Measurements from ENCODE around the gene PDE4B.

PDE4B gene

DNA sequence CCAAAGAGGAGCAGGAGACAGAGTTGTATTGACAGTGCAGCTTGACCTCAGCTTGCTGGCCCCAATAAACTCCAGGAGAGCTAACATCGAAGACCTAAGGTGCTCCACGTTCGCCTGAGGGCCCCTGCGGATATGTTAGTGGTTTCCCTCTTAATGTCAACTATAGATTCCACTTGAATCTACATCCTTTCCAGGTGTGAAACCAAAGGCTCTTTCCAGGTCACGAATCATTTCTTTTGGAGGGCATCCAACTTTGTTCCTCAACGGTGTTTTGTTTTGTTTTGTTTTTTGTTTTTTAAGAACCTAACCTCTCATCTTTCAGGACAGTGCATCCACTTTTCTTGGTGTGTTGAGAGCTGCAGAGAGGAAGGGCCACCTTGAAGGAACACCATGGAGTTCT lies 473.7 kb downstream of the PDE4B start:
- DNase-seq (no peak), ATAC-seq (replicated peaks) (no peak)
- H3K27me3 Mint-ChIP-seq: no peaks in the 10 kb centered on the region
- no peaks in the 10 kb centered on the region for H3K36me3 Mint-ChIP-seq
- no peak overlapping the region for H3K4me3 Mint-ChIP-seq
- peaks cover 18 to 43% of the 10 kb centered on the region in 2 donors for H3K4me1 Mint-ChIP-seq
- H3K9me3 Mint-ChIP-seq: peaks cover 0 to 2% of the 10 kb centered on the region in 2 donors
- no peak overlapping the region for H3K27ac Mint-ChIP-seq

DNA sequence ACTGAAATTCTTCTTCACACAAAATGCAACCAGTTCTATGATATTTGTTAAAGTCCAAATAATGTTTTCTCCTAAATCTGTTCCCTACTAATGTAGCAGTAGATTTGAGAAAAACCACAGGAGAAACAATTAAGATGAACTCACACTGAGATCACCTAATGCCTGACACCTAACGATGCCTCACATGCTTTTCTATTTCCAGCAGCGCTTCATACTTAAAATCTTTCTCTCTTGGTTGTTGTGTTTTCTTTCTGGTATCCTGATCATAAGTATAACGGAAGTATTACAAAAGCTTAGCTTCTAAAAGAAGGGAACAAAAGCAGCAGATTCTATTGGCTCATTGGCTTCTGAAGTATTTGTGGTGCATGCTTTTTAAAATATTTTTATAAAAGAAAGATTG lies 474.1 kb downstream of the PDE4B start:
- no peaks in the 10 kb centered on the region for H3K36me3 Mint-ChIP-seq
- H3K9me3 Mint-ChIP-seq: peaks cover 0 to 2% of the 10 kb centered on the region in 2 donors
- no peaks in the 10 kb centered on the region for H3K27me3 Mint-ChIP-seq
- no peak for DNase-seq
- peaks cover 22 to 47% of the 10 kb centered on the region in 2 donors for H3K4me1 Mint-ChIP-seq
- no peak for ATAC-seq (replicated peaks)
- no peak overlapping the region for H3K4me3 Mint-ChIP-seq
- H3K27ac Mint-ChIP-seq: no peak overlapping the region

DNA sequence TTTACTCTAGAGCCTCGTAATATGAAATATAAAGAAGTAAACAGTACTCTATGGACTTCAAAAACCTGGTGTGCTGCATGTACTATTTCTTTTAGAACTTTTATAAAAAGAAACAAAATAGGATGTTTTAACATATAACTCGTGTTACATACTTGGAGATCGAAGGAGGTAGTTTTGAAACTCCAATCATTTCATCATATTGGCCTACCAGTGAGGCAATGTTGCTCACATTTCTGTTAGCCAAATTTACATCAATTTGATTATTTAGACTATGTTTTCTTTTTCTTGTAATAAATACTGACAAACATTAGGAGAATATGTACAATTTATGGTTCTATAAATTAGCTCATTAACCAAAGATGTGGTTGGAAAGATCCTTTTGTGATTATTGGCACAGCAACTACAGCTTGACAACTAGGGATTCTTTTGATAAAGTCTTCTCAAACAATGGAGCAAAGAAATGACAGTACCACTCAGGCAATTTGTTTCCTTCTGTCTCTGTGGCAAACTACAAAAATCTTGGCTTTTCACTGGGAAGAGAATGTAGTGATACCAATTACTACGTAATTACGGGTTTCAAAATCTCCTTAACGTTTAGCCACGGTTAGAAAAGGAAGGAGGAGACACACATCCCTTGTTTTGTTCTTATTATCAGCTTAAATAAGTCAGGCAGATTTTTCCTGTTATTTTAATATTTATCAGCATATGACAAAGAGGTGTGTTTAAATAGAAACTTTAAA lies 474.7 kb downstream of the PDE4B start:
- Mint-ChIP-seq H3K36me3 (no peaks in the 10 kb centered on the region), H3K27ac (no peak overlapping the region), H3K4me1 (peaks cover 28 to 53% of the 10 kb centered on the region in 2 donors), H3K4me3 (no peak overlapping the region), H3K9me3 (peaks cover 0 to 2% of the 10 kb centered on the region in 2 donors), H3K27me3 (no peaks in the 10 kb centered on the region)
- ATAC-seq (replicated peaks): no peak
- no peak for DNase-seq

DNA sequence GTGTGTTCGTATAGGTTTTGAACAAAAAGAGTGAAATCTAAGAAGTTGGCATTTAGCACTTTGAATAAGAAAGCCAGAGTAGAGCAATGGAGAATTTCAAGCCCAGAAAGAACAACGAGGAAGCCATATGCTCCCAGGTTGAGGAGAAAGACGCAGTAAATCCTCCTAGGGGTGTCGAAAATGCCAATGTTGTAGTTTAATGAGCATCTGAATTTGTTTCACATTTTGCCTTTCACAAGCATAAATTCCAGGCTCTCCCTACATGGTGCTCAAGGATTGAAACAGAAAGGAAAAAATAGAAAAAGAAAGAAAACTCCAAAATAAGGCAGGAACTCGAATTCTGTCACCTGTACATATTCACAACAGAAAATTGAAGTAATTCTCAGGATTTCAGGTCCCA lies 476.5 kb downstream of the PDE4B start:
- H3K4me1 Mint-ChIP-seq: peaks cover 22 to 50% of the 10 kb centered on the region in 2 donors
- no peak overlapping the region for H3K27ac Mint-ChIP-seq
- H3K9me3 Mint-ChIP-seq: no peaks in the 10 kb centered on the region
- no peak for DNase-seq
- no peaks in the 10 kb centered on the region for H3K27me3 Mint-ChIP-seq
- no peak overlapping the region for H3K4me3 Mint-ChIP-seq
- ATAC-seq (replicated peaks): no peak
- H3K36me3 Mint-ChIP-seq: no peaks in the 10 kb centered on the region

DNA sequence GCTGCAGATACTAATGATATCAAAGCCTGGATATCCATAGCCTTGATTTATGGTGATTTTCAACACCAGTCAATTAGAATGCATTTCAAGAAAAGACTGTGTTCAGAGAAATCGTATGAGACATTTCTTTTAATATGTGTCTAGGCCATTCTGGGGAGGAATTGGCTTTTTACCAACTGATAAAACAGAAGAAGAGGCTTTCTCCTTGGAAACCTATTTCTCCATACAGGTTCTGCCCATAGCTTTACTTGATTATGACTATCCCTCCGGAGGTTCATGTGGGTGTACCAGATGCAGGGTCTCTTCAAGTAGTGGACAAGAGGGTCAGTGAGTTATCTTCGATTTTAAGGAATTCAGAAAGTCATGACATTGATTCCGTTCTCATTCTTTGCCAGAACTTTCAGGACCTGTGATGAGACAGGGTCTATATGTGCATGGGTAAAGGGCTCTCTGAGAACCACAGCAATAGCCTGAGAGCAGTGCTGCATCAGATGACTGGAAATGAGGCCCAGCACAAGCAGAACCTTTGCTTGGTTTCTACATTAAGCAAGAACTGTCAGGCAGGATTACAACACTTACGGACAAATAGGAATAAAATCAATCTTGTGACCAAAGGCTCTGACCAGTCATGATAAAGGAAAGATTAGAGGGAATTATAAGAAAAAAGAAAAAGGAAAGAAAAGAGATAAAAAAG lies 477.6 kb downstream of the PDE4B start:
- H3K27me3 Mint-ChIP-seq: no peaks in the 10 kb centered on the region
- H3K4me1 Mint-ChIP-seq: peaks cover 24 to 49% of the 10 kb centered on the region in 2 donors
- no peak for ATAC-seq (replicated peaks)
- DNase-seq: no peak
- H3K9me3 Mint-ChIP-seq: no peaks in the 10 kb centered on the region
- no peak overlapping the region for H3K4me3 Mint-ChIP-seq
- H3K27ac Mint-ChIP-seq: no peak overlapping the region
- no peaks in the 10 kb centered on the region for H3K36me3 Mint-ChIP-seq

DNA sequence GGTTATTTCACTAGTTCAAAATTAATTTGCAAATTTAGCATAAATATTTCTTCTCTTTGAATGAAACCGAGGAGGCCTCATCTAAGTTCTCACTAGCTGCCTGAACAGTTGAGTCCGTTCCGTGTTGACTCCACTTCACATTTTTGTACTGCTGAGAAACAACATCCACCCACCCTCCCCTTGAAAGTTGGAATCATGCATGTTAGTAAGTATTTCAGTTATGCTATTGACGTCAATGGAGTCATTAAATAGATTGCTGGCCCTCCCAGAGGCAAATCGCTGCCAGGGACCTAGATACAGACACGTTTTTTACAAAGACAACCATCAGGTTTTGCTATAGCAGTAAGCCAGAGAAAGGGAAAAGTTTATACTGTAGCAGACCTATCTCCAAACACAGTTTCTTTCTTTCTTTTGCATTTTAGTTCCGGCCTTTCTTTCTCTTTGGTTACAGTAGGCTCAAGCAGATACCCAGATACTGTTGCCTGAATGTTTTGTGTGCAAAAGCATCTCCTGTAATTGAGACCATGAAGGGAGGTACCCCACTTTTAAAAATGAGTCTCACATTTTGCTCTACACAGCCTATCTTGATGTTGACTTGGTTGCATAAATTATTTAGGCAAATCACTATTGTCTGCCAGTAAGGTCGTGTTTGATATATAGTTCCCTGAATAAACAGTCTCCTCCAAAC lies 478.7 kb downstream of the PDE4B start:
- peaks cover 33 to 49% of the 10 kb centered on the region in 2 donors for H3K4me1 Mint-ChIP-seq
- no peaks in the 10 kb centered on the region for H3K27me3 Mint-ChIP-seq
- H3K9me3 Mint-ChIP-seq: no peaks in the 10 kb centered on the region
- DNase-seq (peak; percentile 54), ATAC-seq (replicated peaks) (peak; percentile 79)
- peak overlapping the region; percentile 84 for H3K27ac Mint-ChIP-seq
- H3K36me3 Mint-ChIP-seq: no peaks in the 10 kb centered on the region
- H3K4me3 Mint-ChIP-seq: peak overlapping the region in 1 of 2 donors; percentile 11

DNA sequence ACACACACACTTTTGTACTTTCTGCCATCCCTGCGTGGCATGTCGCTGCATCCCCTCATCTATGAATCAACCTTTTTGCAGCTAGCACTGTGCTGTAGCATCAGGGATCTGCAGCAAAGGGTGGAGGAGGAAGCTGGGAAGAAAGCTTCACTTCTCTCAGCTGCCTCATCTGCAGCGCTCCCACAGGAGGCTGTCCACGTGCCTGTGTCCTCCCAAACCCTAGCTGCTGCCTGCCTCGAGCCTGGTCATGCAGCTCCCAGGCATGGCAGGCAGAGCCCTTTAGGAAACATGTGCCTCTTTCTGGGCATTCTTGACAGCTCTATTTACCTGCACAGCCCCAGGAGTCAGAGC lies 479.2 kb downstream of the PDE4B start:
- Mint-ChIP-seq H3K9me3 (no peaks in the 10 kb centered on the region), H3K27ac (peak overlapping the region; percentile 6), H3K27me3 (no peaks in the 10 kb centered on the region), H3K4me3 (peak overlapping the region; percentile 11 to 25), H3K4me1 (peaks cover 33 to 51% of the 10 kb centered on the region in 2 donors), H3K36me3 (no peaks in the 10 kb centered on the region)
- DNase-seq (no peak), ATAC-seq (replicated peaks) (no peak)

DNA sequence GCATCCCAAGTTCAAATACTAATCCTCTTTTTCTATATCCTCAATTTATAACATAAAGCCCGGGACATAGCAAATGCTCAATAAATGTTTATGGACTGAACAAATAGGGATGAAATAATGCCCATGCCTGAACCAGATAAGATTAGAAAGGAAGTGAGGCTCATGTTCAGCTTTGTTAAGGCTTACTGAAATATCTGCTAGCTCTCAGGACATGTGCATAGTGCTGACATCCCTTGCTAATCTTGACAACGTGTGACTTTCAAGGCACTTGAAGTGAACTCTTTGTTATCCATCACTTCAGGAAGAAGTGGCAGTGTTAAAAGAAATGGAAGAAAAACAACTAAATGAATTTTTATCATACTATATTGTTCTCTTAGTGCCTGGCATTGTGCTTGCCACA lies 481.0 kb downstream of the PDE4B start:
- ATAC-seq (replicated peaks) (no peak), DNase-seq (no peak)
- no peaks in the 10 kb centered on the region for H3K9me3 Mint-ChIP-seq
- H3K4me3 Mint-ChIP-seq: no peak overlapping the region
- H3K4me1 Mint-ChIP-seq: peaks cover 45 to 68% of the 10 kb centered on the region in 2 donors
- H3K27ac Mint-ChIP-seq: no peak overlapping the region
- H3K27me3 Mint-ChIP-seq: no peaks in the 10 kb centered on the region
- H3K36me3 Mint-ChIP-seq: no peaks in the 10 kb centered on the region

DNA sequence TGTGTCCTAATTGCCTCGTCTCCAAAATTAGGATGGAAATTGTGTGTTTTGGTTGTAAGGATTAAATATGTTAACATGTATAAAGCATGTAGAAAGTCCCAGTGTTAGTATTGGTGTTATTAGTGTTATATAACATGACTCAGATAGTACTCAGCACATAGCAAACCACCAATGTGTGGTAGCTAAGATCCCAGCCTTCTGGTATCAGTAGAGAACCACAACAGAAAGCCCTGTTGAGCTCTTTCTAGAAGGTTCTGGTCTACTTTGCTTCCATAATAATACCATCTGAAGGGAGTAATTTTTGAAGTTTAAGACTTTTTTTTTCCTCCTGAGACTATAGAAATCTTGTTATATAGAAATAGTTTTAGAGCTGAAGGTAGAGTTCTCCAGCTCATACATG lies 481.9 kb downstream of the PDE4B start:
- ATAC-seq (replicated peaks) (no peak), DNase-seq (no peak)
- H3K9me3 Mint-ChIP-seq: no peaks in the 10 kb centered on the region
- no peak overlapping the region for H3K4me3 Mint-ChIP-seq
- no peaks in the 10 kb centered on the region for H3K27me3 Mint-ChIP-seq
- H3K27ac Mint-ChIP-seq: no peak overlapping the region
- H3K4me1 Mint-ChIP-seq: peaks cover 54 to 78% of the 10 kb centered on the region in 2 donors
- no peaks in the 10 kb centered on the region for H3K36me3 Mint-ChIP-seq

DNA sequence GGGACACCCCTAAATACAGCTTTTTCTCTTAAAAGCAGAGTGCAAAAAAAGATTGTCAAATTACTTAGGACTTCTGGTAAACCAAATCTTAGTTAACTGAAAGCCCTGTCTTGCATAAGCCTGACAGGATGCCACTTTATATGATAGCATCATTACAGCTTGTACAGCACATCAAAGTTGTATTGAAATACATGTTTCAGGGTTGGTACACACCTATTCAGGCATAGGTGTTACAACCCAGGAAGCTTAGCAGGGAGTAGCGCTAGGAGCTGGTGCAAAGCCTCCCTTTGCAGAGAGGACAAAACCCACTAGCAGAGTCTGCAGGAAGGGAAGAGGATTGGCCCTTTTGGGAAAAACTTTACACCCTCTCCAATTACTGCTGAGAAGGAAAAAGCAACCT lies 482.4 kb downstream of the PDE4B start:
- Mint-ChIP-seq H3K4me3 (peak overlapping the region in 1 of 2 donors; percentile 54), H3K27ac (peak overlapping the region; percentile 80), H3K4me1 (peaks cover 57 to 83% of the 10 kb centered on the region in 2 donors), H3K27me3 (no peaks in the 10 kb centered on the region), H3K9me3 (no peaks in the 10 kb centered on the region), H3K36me3 (no peaks in the 10 kb centered on the region)
- ATAC-seq (replicated peaks): no peak
- DNase-seq: no peak

DNA sequence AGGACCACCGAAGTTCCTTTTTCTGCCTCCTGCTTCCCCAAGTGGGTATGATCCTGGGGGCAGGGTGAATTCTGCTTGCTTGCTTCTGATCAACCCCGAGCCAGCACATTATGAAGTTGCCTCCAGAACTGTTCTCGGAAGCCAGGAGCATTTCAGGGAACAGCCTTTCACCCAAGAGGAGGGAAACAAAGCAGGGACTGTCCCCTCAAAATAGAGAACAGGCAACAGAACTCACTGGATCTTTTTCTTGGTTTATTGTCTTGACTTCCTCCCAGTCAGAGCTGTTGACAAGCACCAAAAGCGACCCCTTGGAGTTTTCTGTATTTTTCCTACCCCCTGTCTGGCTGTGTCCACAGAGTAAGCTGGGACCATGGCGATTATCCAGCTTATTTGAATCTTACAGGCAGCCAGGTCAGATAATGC lies 482.9 kb downstream of the PDE4B start:
- Mint-ChIP-seq H3K27me3 (no peaks in the 10 kb centered on the region), H3K9me3 (no peaks in the 10 kb centered on the region), H3K36me3 (no peaks in the 10 kb centered on the region), H3K4me3 (no peak overlapping the region), H3K27ac (peak overlapping the region; percentile 84), H3K4me1 (peaks cover 58 to 84% of the 10 kb centered on the region in 2 donors)
- no peak for DNase-seq
- ATAC-seq (replicated peaks): no peak

DNA sequence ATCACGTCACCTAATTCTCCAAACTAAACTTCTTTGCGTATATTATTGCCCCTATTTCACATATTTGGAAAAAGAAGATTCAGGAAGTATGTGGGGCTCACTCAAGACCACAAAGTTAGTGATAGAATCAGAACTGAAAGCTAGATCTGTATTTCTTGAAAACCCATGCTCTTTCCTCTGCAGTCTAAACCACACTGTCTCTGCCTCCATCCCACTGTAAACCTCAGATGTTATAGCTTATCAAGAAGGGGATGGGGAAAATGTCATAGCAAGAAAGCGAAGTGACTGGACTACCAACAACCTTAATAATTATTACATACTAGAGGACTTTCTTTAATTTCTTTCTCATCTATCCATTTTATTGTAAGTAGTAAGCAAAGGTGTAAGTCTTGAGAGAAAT lies 483.5 kb downstream of the PDE4B start:
- Mint-ChIP-seq H3K4me1 (peaks cover 60 to 87% of the 10 kb centered on the region in 2 donors), H3K36me3 (no peaks in the 10 kb centered on the region), H3K9me3 (no peaks in the 10 kb centered on the region), H3K27ac (peak overlapping the region; percentile 84), H3K27me3 (no peaks in the 10 kb centered on the region), H3K4me3 (peak overlapping the region in 1 of 2 donors; percentile 29)
- DNase-seq (no peak), ATAC-seq (replicated peaks) (peak; percentile 85)

DNA sequence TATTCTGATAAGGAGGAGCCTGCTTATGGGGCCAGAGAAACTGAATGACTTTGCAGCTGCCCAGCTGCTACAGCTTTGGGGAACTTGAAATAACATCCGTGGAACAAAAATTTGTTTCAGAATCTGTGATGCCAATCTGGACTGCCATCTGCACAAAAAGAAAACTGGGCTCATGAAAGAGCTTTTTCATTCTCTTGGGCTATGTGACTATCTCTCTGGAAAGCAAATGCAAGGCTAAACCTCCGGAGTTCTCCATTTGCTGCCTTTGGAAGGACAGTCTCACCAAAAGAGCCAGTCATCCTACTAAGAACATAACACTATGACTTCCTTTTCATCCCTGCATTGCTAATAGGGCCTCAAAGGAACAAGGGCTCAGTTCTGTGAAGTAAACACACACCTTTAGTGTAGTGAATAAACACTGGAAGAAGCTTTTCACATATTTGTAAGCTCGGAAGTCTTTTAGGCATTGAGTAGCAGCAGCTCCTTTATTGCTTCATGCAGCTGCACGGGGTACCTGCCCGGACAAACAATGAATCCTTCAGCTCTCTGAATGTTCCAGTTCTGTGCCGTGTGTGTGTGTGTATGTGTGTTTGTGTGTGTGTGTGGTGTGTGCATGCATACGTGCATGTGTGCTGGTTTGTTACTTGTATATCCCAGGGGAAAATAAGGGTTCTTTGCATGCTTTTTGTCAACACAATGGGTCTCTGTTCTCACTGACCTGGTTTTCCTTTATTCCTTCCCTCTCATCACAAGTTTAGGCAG lies 485.7 kb downstream of the PDE4B start:
- no peaks in the 10 kb centered on the region for H3K27me3 Mint-ChIP-seq
- no peaks in the 10 kb centered on the region for H3K36me3 Mint-ChIP-seq
- H3K4me1 Mint-ChIP-seq: peaks cover 54 to 88% of the 10 kb centered on the region in 2 donors
- no peaks in the 10 kb centered on the region for H3K9me3 Mint-ChIP-seq
- DNase-seq (no peak), ATAC-seq (replicated peaks) (peak; percentile 15 to 27)
- peak overlapping the region in 1 of 2 donors; percentile 43 for H3K4me3 Mint-ChIP-seq
- peak overlapping the region; percentile 69 for H3K27ac Mint-ChIP-seq

DNA sequence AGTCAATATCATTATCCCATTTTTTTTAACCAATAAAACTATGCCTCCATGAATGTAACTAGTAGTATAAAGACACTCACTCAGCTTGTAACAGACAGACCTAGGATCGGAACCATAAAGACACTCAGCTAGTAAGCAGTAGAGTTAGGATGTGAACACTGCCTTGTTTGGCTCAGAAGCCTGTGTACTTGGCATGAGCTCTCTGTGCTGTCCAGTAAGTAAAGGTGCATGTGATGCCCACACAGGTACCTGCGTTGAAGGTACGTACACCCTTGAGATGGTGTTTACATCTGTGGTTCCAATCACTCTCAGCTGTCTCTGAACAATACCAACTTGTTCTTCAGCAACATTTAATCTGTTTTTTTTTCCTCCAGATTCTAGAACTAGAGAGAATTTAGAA lies 489.1 kb downstream of the PDE4B start:
- no peak for DNase-seq
- peak overlapping the region; percentile 60 to 68 for H3K4me3 Mint-ChIP-seq
- H3K9me3 Mint-ChIP-seq: no peaks in the 10 kb centered on the region
- H3K36me3 Mint-ChIP-seq: no peaks in the 10 kb centered on the region
- H3K27me3 Mint-ChIP-seq: no peaks in the 10 kb centered on the region
- peak overlapping the region; percentile 97 for H3K27ac Mint-ChIP-seq
- ATAC-seq (replicated peaks): no peak
- H3K4me1 Mint-ChIP-seq: peaks cover 55 to 90% of the 10 kb centered on the region in 2 donors
